HFF-Myc (cell line): ENCODE results near the gene CLMN.

Experiments
- DNase-seq: peaks from one replicate; pipeline ENCODE4 v3.0.0-alpha.2; 2011; ENCODE audit warnings: low read depth; ENCODE audit errors: extremely low read depth
- H3K4me3 ChIP-seq: replicated peaks from 2 replicates; pipeline ENCODE4 v1.5.1; 2011; ENCODE audit warnings: low read depth, mild to moderate bottlenecking, control low read depth, low read length
- CTCF ChIP-seq: IDR thresholded peaks from 2 replicates; pipeline ENCODE4 v1.5.1; 2012; ENCODE audit warnings: mild to moderate bottlenecking, low read depth, low read length, control low read depth; ENCODE audit errors: missing control alignments

The CLMN gene

DNA sequence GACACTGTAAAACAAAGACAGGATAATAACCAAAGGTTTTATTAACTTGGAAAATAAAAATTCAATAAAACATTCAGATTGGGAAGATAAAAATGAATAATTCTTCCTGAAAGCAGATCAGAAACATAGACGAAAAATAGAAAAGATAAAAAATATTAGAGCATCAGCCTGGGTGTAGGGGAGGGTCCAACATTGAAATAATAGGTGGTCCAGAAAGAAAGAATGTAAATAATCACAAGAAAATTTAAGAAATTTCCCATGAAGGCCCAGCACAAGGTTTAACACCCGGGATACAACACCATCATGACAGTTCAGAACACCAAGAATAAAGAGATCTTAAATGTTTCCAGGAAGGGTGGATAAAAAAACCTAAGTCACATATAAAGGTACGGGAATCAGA, 131.3 kb downstream of the CLMN start:
- no peak for DNase-seq
- TF ChIP-seq CTCF, result no peak

GRCh38 chr14:95185767-95186392, 133.8 kb downstream of the CLMN start:
- DNase-seq, result no peak
- no peak overlapping the region for H3K4me3 ChIP-seq
- TF ChIP-seq CTCF, result no peak

More for the DNA sequence above, 131.3 kb downstream of the CLMN start:
- no peak overlapping the region for H3K4me3 ChIP-seq

DNA sequence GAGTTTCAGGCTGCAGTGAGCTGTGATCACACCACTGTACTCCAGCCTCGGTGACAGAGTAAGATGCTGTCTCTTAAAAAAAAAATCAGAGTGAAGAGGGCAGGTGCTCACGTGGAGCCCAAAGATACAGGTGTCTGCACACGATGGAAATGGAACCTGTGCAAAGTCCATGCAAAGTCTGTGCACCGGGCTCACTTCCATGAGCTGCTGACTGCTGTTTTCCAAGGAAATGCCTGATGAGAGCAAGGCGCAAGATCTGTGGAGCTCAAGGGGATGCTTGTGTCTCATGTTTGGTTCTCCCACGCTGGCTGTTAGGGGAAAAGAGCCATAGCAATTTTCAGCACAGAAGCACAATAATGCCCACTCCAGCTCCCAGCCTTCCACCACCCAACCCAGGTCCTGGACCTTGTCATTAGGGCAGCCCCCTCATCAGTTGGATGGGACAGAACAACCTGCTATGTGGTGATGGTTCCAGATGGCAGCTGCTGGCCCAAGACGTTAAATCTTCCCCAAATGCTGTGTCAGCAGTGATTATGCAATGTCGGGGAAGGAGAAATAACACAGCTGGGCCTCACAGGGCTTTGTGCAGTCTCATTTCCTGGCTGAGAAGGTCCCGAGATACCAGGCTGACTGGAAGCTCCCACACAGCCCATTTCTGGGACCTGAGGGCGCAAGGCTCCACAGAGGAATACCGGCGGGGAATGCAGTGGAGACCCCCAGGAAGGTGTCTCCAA, 134.5 kb downstream of the CLMN start:
- no peak overlapping the region for H3K4me3 ChIP-seq

GRCh38 chr14:95184413-95184790, 135.3 kb downstream of the CLMN start:
- H3K4me3 ChIP-seq, result no peak overlapping the region
- no peak for DNase-seq
- no peak for TF ChIP-seq CTCF

More for the DNA sequence above, 134.5 kb downstream of the CLMN start:
- TF ChIP-seq CTCF, result no peak
- no peak for DNase-seq

- no peak overlapping the region for H3K4me3 ChIP-seq
- no peak for TF ChIP-seq CTCF
- DNase-seq, result no peak
These were observed 135.9 kb downstream of the CLMN start for GRCh38 chr14:95183532-95184412.

GRCh38 chr14:95183082-95183481, 136.6 kb downstream of the CLMN start:
- TF ChIP-seq CTCF, result no peak
- DNase-seq, result no peak
- no peak overlapping the region for H3K4me3 ChIP-seq
